ENCODE results near the gene HTT. TPM values are rescaled to one million over a fixed set of nuclear protein-coding genes. Genes with fewer than 3 reads are reported as not detected.

HTT gene
- total and polyA plus RNA-seq, 2 of the 8 experiments (the other 6 are each of a cell fraction or from before 2014, with no cell fraction given), result 24.0 to 71.0 TPM

- no peak for TF ChIP-seq CTBP2 (IDR thresholded peaks at IDR 0.05; ENCODE audit: borderline replicate concordance, insufficient read depth, insufficient read length, low read length)
- no peak for TF ChIP-seq ATF3 (IDR thresholded peaks at IDR 0.05; ENCODE audit: insufficient read depth, low read depth, low read length)
- no peak for TF ChIP-seq EGR1 (IDR thresholded peaks at IDR 0.05; ENCODE audit: borderline replicate concordance, low read depth, low read length)
These were observed 70.9 kb downstream of the HTT start (continued) for GRCh38 chr4:3145234-3145924.
